GM12878 (cell line): Measurements from ENCODE around the gene BRD9.

Experiments used
- ELK1 ChIP-seq: IDR thresholded peaks from 2 replicates; pipeline ENCODE4 v1.6.1; 2012; ENCODE audit warnings: low read depth, low read length, improper control_type of control experiment
- EZH2 ChIP-seq: IDR thresholded peaks from 2 replicates; pipeline ENCODE4 v1.6.1; 2012; ENCODE audit warnings: low read depth, mild to moderate bottlenecking, control low read depth, inconsistent platforms, low read length, borderline replicate concordance; ENCODE audit not compliant: control insufficient read depth
- JUNB ChIP-seq: IDR thresholded peaks from 2 replicates; pipeline ENCODE4 v1.6.1; 2016; ENCODE audit warnings: antibody characterized with exemption, mild to moderate bottlenecking
- SPI1 ChIP-seq: IDR thresholded peaks from 2 replicates; pipeline ENCODE4 v1.6.1; 2011; ENCODE audit warnings: low read depth, mild to moderate bottlenecking, low read length, moderate library complexity, borderline replicate concordance; ENCODE audit not compliant: insufficient read depth
- TCF3 ChIP-seq: IDR thresholded peaks from 2 replicates; pipeline ENCODE4 v1.6.1; 2012; ENCODE audit warnings: low read depth, mild to moderate bottlenecking, low read length, borderline replicate concordance; ENCODE audit not compliant: insufficient read depth
- ZNF274 ChIP-seq: IDR thresholded peaks from one replicate; pipeline ENCODE4 v1.8.0; 2011; ENCODE audit not compliant: insufficient read length, insufficient read depth

- TF ChIP-seq ZNF274 (no peak), ELK1 (no peak), SPI1 (no peak), JUNB (no peak), EZH2 (no peak), TCF3 (no peak)
Observed at GRCh38 chr5:854966-855743, 37.4 kb downstream of the BRD9 start.
